Gastrocnemius medialis (tissue), 4 donors: ENCODE results near the gene DCP1B.

ENCODE experiments used
- POLR2A ChIP-seq, 2 donors: fragments of 450-650 bp; IDR thresholded peaks; one replicate each; pipeline ENCODE4 v1.6.1; 2017; ENCODE audit warnings: antibody characterized with exemption in 2 of 2, mild to moderate bottlenecking in 2 of 2, moderate library complexity in 2 of 2
- TF ChIP-seq, protein P1 (sequence below), 5 experiments: fragments of 450-650 bp in 3 of 5; fragments of 200-600 bp in 2 of 5; sonication (generic) in 2 of 5; IDR thresholded peaks in 4 of 5; conservative IDR thresholded peaks in 1 of 5; 1 replicate in 4 of 5; 2 replicates in 1 of 5; pipeline ENCODE4 v1.5.1; 2016 to 2019; ENCODE audit warnings: antibody characterized with exemption in 5 of 5, mild to moderate bottlenecking in 3 of 5, moderate library complexity in 3 of 5

DNA sequence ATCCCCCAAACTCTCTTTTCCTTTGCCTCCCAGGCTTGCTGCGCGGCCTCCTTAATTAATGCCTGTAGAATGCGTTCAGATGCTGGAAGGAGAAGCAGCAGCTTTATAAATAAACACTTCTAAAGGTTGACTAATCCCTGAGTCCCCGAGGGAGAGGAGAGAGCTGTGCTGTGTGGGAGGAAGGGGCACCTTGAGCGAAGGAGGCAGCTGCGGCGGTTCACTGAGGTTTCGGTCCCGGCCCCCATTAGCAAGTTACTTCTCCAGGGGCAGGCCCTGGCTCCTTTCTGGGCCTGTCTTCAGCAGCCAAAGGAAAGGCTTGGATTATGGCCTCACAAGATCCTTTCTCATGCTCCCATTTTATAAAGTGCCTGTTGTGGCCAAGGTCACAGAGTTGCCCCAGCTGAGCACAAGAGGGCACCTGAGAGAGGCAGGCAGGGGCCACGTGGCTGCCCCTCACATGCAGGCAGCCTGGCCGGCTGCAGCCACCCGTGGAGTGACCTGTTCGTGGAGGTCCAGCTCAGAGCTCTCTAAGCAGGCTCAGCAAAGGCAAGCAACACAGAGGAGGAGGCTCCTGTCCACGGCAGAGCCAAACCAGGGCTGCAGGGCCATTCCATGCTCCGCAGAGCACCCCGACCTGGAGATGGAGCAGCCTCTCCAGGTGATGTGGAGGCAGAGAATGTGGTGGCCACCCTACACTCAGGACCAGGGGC, 70.8 kb downstream of the DCP1B start:
- TF ChIP-seq, protein P1, sequence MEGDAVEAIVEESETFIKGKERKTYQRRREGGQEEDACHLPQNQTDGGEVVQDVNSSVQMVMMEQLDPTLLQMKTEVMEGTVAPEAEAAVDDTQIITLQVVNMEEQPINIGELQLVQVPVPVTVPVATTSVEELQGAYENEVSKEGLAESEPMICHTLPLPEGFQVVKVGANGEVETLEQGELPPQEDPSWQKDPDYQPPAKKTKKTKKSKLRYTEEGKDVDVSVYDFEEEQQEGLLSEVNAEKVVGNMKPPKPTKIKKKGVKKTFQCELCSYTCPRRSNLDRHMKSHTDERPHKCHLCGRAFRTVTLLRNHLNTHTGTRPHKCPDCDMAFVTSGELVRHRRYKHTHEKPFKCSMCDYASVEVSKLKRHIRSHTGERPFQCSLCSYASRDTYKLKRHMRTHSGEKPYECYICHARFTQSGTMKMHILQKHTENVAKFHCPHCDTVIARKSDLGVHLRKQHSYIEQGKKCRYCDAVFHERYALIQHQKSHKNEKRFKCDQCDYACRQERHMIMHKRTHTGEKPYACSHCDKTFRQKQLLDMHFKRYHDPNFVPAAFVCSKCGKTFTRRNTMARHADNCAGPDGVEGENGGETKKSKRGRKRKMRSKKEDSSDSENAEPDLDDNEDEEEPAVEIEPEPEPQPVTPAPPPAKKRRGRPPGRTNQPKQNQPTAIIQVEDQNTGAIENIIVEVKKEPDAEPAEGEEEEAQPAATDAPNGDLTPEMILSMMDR (IDR thresholded peaks at IDR 0.05 in 4 of 5, conservative IDR thresholded peaks at IDR 0.05 in 1 of 5), result no peak
- TF ChIP-seq POLR2A (IDR thresholded peaks at IDR 0.05), result no peak
